ENCODE results near the gene TSPAN18. TPM values are rescaled to one million over a fixed set of nuclear protein-coding genes. Genes with fewer than 3 reads are reported as not detected.
A peak's percentile ranks its signal among the peaks of the same experiment; 100 is the strongest.

TSPAN18 gene
- total and polyA plus RNA-seq, 10 of the 15 experiments (the other 5 are each of a cell fraction or from before 2014, with no cell fraction given) = 0.02 to 0.77 (median 0.13) TPM; not detected in 1

DNA sequence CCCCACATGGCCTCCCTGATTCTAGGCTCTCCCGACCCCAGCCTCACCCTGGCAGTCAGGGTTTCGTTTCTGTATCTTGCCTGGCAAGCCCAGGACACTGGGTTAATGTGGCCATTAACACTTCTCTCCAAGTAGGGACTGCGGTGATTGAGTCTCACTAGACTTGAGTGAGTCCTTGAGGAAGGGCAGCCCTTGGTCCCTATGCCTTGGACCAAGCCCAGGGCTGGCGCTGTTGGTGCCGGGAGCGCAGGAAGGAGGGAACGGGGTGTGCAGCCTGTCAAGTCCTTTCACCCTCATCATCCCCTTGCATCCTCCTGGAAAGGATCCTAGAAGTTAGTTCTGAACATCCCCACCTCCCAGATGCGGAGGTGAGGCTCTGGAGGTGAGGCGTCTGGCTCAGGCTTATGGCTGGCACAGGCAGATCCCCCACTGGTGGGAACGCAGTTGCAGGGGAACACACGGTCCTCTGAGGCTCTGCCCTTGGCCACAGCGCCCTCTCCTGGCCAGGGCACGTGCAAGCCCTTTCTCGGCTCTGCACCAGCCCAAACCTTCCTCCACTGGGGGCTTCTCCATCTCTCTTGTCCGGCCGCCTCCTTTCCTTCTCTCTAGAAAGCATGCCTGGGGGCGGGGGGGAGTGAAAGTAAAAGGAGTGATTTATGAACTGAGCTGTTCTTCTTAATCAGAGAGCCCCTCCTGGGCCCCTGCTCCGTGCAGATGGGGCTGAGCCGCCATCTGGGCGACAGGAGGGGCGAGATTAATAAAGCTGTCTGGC lies 167.3 kb downstream of the TSPAN18 start (continued):
- TF ChIP-seq EED (IDR thresholded peaks at IDR 0.05; ENCODE audit: low read depth) (no peak), GABPA (IDR thresholded peaks at IDR 0.05; ENCODE audit: low read depth) (no peak), PAX8 (IDR thresholded peaks at IDR 0.05) (no peak), ASH2L (IDR thresholded peaks at IDR 0.05; ENCODE audit: borderline replicate concordance, low read depth) (no peak), ZZZ3 (IDR thresholded peaks at IDR 0.05; ENCODE audit: control insufficient read depth, insufficient read length, low read depth) (no peak), ZNF622 (IDR thresholded peaks at IDR 0.05) (no peak), YY1 (IDR thresholded peaks at IDR 0.05; ENCODE audit: low read depth, low read length) (0 out of 2 replicates have a peak, but pooled peaks have one; percentile 58)
- TF ChIP-seq, protein P1, sequence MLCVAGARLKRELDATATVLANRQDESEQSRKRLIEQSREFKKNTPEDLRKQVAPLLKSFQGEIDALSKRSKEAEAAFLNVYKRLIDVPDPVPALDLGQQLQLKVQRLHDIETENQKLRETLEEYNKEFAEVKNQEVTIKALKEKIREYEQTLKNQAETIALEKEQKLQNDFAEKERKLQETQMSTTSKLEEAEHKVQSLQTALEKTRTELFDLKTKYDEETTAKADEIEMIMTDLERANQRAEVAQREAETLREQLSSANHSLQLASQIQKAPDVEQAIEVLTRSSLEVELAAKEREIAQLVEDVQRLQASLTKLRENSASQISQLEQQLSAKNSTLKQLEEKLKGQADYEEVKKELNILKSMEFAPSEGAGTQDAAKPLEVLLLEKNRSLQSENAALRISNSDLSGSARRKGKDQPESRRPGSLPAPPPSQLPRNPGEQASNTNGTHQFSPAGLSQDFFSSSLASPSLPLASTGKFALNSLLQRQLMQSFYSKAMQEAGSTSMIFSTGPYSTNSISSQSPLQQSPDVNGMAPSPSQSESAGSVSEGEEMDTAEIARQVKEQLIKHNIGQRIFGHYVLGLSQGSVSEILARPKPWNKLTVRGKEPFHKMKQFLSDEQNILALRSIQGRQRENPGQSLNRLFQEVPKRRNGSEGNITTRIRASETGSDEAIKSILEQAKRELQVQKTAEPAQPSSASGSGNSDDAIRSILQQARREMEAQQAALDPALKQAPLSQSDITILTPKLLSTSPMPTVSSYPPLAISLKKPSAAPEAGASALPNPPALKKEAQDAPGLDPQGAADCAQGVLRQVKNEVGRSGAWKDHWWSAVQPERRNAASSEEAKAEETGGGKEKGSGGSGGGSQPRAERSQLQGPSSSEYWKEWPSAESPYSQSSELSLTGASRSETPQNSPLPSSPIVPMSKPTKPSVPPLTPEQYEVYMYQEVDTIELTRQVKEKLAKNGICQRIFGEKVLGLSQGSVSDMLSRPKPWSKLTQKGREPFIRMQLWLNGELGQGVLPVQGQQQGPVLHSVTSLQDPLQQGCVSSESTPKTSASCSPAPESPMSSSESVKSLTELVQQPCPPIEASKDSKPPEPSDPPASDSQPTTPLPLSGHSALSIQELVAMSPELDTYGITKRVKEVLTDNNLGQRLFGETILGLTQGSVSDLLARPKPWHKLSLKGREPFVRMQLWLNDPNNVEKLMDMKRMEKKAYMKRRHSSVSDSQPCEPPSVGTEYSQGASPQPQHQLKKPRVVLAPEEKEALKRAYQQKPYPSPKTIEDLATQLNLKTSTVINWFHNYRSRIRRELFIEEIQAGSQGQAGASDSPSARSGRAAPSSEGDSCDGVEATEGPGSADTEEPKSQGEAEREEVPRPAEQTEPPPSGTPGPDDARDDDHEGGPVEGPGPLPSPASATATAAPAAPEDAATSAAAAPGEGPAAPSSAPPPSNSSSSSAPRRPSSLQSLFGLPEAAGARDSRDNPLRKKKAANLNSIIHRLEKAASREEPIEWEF (IDR thresholded peaks at IDR 0.05; ENCODE audit: insufficient replicate concordance, low read depth, low read length) = no peak
- TF ChIP-seq, protein P2, sequence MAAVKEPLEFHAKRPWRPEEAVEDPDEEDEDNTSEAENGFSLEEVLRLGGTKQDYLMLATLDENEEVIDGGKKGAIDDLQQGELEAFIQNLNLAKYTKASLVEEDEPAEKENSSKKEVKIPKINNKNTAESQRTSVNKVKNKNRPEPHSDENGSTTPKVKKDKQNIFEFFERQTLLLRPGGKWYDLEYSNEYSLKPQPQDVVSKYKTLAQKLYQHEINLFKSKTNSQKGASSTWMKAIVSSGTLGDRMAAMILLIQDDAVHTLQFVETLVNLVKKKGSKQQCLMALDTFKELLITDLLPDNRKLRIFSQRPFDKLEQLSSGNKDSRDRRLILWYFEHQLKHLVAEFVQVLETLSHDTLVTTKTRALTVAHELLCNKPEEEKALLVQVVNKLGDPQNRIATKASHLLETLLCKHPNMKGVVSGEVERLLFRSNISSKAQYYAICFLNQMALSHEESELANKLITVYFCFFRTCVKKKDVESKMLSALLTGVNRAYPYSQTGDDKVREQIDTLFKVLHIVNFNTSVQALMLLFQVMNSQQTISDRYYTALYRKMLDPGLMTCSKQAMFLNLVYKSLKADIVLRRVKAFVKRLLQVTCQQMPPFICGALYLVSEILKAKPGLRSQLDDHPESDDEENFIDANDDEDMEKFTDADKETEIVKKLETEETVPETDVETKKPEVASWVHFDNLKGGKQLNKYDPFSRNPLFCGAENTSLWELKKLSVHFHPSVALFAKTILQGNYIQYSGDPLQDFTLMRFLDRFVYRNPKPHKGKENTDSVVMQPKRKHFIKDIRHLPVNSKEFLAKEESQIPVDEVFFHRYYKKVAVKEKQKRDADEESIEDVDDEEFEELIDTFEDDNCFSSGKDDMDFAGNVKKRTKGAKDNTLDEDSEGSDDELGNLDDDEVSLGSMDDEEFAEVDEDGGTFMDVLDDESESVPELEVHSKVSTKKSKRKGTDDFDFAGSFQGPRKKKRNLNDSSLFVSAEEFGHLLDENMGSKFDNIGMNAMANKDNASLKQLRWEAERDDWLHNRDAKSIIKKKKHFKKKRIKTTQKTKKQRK (IDR thresholded peaks at IDR 0.05; ENCODE audit: low read depth, low read length) = no peak
